Measurements from ENCODE around the gene HOXC12. TPM values are rescaled to one million over a fixed set of nuclear protein-coding genes. Genes with fewer than 3 reads are reported as not detected.
A peak's percentile ranks its signal among the peaks of the same experiment; 100 is the strongest.

Gene HOXC12
- total and polyA plus RNA-seq, 4 donors = not detected

DNA sequence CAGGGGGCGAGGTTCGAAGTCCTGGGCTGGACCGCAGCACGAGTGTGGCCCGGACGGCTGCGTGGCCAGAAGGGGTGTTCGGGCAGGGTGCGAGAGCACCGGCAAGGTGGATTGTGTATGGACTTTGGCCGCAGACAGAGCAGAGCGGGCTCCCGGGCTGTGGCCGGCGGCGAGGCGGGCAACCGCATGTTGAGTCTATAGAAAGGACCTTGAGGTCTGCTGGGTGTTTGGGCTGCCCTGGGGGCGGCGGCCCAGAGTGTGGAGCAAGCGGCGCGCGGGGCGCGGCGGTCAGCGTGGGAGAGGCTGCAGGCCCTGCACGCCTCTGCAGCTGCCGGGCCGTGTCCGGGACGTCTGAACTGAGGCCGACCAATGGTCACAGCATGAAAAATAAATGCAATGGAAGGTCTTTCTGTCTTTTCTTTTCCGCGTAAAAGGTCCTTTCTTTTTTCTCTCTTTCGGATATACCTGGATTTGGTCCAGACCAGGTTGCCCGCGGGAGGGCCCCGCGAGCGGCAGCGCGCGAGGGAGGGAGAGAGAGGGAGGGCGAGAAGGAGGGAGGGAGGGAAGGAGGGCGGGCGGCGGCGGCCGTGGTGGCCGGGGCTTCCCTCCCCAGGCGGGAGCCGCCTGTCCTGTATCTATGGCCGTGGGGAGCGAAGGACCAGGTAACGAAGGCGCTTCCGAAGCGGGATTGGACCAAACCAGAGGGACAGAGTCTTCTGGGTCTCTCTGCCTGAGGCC, 39.7 kb downstream of the HOXC12 start:
- DNase-seq (no peak), ATAC-seq (ENCODE audit: insufficient read depth, low FRiP score) (no peak)
- Histone ChIP-seq H3K9ac (ENCODE audit: insufficient read depth in 1 of 2, low read length in 2 of 2) (no peak overlapping the region), H3K4me1 (ENCODE audit: control insufficient read depth in 5 of 5, insufficient read depth in 5 of 5, low read length in 5 of 5) (peaks cover 0 to 15% (median 0%) of the 10 kb centered on the region in 5 donors), H3K27ac (ENCODE audit: low read depth in 1 of 2, low read length in 1 of 2) (no peak overlapping the region), H3K9me3 (ENCODE audit: control insufficient read depth in 4 of 4, insufficient read depth in 3 of 4, low read length in 3 of 4) (peaks cover 0 to 8% (median 0%) of the 10 kb centered on the region in 4 donors), H3K36me3 (ENCODE audit: control insufficient read depth in 4 of 4, insufficient read depth in 4 of 4, low read length in 4 of 4) (no peaks in the 10 kb centered on the region), H3K4me3 (no peak overlapping the region), H3K27me3 (ENCODE audit: control insufficient read depth in 3 of 3, insufficient read depth in 3 of 3, low read length in 2 of 3) (peaks cover 0 to 100% (median 87%) of the 10 kb centered on the region in 3 donors)
- TF ChIP-seq, protein P1, sequence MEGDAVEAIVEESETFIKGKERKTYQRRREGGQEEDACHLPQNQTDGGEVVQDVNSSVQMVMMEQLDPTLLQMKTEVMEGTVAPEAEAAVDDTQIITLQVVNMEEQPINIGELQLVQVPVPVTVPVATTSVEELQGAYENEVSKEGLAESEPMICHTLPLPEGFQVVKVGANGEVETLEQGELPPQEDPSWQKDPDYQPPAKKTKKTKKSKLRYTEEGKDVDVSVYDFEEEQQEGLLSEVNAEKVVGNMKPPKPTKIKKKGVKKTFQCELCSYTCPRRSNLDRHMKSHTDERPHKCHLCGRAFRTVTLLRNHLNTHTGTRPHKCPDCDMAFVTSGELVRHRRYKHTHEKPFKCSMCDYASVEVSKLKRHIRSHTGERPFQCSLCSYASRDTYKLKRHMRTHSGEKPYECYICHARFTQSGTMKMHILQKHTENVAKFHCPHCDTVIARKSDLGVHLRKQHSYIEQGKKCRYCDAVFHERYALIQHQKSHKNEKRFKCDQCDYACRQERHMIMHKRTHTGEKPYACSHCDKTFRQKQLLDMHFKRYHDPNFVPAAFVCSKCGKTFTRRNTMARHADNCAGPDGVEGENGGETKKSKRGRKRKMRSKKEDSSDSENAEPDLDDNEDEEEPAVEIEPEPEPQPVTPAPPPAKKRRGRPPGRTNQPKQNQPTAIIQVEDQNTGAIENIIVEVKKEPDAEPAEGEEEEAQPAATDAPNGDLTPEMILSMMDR (IDR thresholded peaks at IDR 0.05; ENCODE audit: control extremely low read depth, extremely low read depth) = no peak
- WGBS, 2 donors = 2 to 9% methylated on average over 58 to 60 of the region's 60 CpGs

DNA sequence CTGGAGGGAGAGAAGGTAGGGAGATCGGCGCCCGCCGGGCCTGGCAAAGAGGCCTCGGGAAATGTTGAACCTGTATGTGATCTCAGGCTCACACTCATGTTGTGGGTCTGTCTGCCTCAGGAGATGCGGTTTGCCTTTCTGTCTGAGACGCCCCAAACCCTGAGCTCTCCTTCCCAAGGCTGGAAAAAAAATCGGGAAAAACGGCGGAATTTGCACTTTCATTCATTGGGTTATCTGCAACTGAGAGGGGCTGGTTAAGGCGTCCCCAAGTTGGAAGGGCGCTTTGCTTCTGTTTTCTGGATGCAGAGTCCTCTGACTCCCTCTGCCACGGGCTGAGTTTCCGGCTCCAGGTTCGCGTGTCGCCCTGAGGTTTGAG, 40.3 kb downstream of the HOXC12 start:
- Histone ChIP-seq H3K4me1 (ENCODE audit: control insufficient read depth in 5 of 5, insufficient read depth in 5 of 5, low read length in 5 of 5) (peaks cover 0 to 16% (median 0%) of the 10 kb centered on the region in 5 donors), H3K9ac (ENCODE audit: insufficient read depth in 1 of 2, low read length in 2 of 2) (no peak overlapping the region), H3K36me3 (ENCODE audit: control insufficient read depth in 4 of 4, insufficient read depth in 4 of 4, low read length in 4 of 4) (no peaks in the 10 kb centered on the region), H3K27me3 (ENCODE audit: control insufficient read depth in 3 of 3, insufficient read depth in 3 of 3, low read length in 2 of 3) (peaks cover 0 to 100% (median 87%) of the 10 kb centered on the region in 3 donors), H3K4me3 (no peak overlapping the region), H3K9me3 (ENCODE audit: control insufficient read depth in 4 of 4, insufficient read depth in 3 of 4, low read length in 3 of 4) (peaks cover 0 to 8% (median 0%) of the 10 kb centered on the region in 4 donors), H3K27ac (ENCODE audit: low read depth in 1 of 2, low read length in 1 of 2) (no peak overlapping the region)
- whole genome bisulfite sequencing, 2 donors = 4 to 5% methylated on average over 17 of the region's 17 CpGs
- TF ChIP-seq, protein P1 (IDR thresholded peaks at IDR 0.05; ENCODE audit: control extremely low read depth, extremely low read depth) = no peak
- ATAC-seq (ENCODE audit: insufficient read depth, low FRiP score) = no peak
- DNase-seq = no peak

DNA sequence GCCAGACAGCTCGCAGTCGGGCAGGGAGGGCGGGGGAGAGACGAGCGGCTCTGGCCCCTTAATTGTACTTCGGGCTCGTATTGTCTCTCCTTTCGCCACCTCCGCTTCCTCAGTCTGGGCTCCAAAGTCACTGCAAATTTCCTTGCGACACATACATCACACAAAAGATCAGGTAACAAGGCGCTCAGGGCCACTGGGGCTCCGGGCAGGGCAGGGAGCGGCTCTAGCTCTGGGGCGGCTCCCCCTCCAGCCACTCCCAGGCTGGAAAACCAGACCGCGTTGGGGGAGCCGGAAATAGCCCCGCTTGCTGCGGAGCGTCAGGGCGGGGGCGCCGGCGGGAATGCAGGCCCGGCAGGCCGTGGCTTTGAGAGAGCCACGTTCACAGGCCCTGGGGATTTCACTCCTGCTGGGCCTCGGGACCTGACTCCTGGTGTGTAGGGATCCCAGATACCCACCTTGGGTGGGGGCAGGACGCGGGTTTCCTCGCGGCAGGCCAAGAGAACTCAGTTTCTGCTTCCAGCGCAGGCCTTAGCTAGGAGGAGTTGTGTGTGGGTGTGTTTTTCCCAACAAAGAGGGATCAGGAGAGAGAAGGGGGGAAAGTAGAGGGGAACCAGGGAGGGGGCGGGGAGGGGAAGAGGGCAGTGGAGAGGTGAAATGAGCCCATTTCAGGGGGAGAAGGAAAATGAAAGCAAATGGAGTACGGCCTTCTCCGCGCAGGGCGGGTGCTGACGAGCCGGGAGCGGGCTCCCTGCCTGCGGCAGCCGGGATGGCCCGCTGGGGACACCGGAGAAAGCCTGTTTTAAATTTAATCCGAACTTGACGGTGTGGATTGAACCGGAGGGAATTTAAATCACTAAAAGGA, 40.9 kb downstream of the HOXC12 start:
- ATAC-seq (ENCODE audit: insufficient read depth, low FRiP score) = peak; percentile 43
- WGBS, 2 donors = 2 to 4% methylated on average over 47 to 48 of the region's 48 CpGs
- no peaks in the 10 kb centered on the region for H3K36me3 ChIP-seq (ENCODE audit: control insufficient read depth in 4 of 4, insufficient read depth in 4 of 4, low read length in 4 of 4)
- TF ChIP-seq, protein P1 (IDR thresholded peaks at IDR 0.05; ENCODE audit: control extremely low read depth, extremely low read depth) = no peak
- no peak overlapping the region for H3K9ac ChIP-seq (ENCODE audit: insufficient read depth in 1 of 2, low read length in 2 of 2)
- DNase-seq = peak in 1 of 3 donors; percentile 57
- H3K4me3 ChIP-seq = peak overlapping the region; percentile 26
- peaks cover 0 to 23% (median 0%) of the 10 kb centered on the region in 5 donors for H3K4me1 ChIP-seq (ENCODE audit: control insufficient read depth in 5 of 5, insufficient read depth in 5 of 5, low read length in 5 of 5)
- H3K27ac ChIP-seq (ENCODE audit: low read depth in 1 of 2, low read length in 1 of 2) = no peak overlapping the region
- H3K27me3 ChIP-seq (ENCODE audit: control insufficient read depth in 3 of 3, insufficient read depth in 3 of 3, low read length in 2 of 3) = peaks cover 0 to 99% (median 82%) of the 10 kb centered on the region in 3 donors
- peaks cover 0 to 8% (median 0%) of the 10 kb centered on the region in 4 donors for H3K9me3 ChIP-seq (ENCODE audit: control insufficient read depth in 4 of 4, insufficient read depth in 3 of 4, low read length in 3 of 4)
